H1 (cell line): ENCODE data around the gene ZNF581. TPM values are rescaled to one million over a fixed set of nuclear protein-coding genes. Genes with fewer than 3 reads are reported as not detected.

Experiments used
- CTCF ChIA-PET: fragments of 300-600 bp; sonication (Branson Sonifier 250); formaldehyde crosslinking; loops from one replicate; lab custom pipeline; 2021; ENCODE audit not compliant: partially characterized antibody; lab: Charles Lee
- POLR2A ChIA-PET: fragments of 300-600 bp; sonication (Branson Sonifier 250); formaldehyde crosslinking; loops from one replicate; lab custom pipeline; 2021; ENCODE audit warnings: inconsistent platforms; ENCODE audit not compliant: partially characterized antibody; lab: Charles Lee
- DNase-seq, 2 experiments: peaks; one replicate each; pipeline versions ENCODE4 v3.0.0 to v3.0.0-alpha.2; 2010 to 2022; ENCODE audit warnings: low spot score in 2 of 2, low read depth in 1 of 2, mixed read lengths in 1 of 2
- FAIRE-seq: peaks from 2 replicates; lab custom pipeline; 2011; peaks lifted over from hg19 to GRCh38; lab: Jason Lieb, UNC
- H2AFZ ChIP-seq: 2 replicates; pipeline ENCODE4 v1.8.1; 2012; ENCODE audit warnings: low read length, inconsistent platforms
- H2AK5ac ChIP-seq: 2 replicates; pipeline ENCODE4 v1.6.1; 2013; ENCODE audit warnings: low read depth, low read length
- H2BK120ac ChIP-seq: replicated peaks from 2 replicates; pipeline ENCODE3; 2013; ENCODE audit warnings: low read depth, low read length, inconsistent platforms
- H2BK12ac ChIP-seq: 2 replicates; pipeline ENCODE4 v1.6.1; 2013; ENCODE audit warnings: low read depth, low read length
- H2BK15ac ChIP-seq: 2 replicates; pipeline ENCODE4 v1.6.1; 2013; ENCODE audit warnings: low read length
- H2BK20ac ChIP-seq: 2 replicates; pipeline ENCODE4 v1.6.1; 2013; ENCODE audit warnings: low read length
- H2BK5ac ChIP-seq: 2 replicates; pipeline ENCODE4 v1.6.1; 2013; ENCODE audit warnings: low read depth, low read length
- H3K14ac ChIP-seq: 2 replicates; pipeline ENCODE4 v1.6.1; 2013; ENCODE audit warnings: inconsistent platforms; ENCODE audit not compliant: insufficient read length
- H3K18ac ChIP-seq: 2 replicates; pipeline ENCODE4 v1.6.1; 2013; ENCODE audit warnings: low read length; ENCODE audit errors: extremely low read depth
- H3K23ac ChIP-seq: 2 replicates; pipeline ENCODE4 v1.6.1; 2013; ENCODE audit warnings: inconsistent platforms; ENCODE audit not compliant: insufficient read length
- H3K23me2 ChIP-seq: 2 replicates; pipeline ENCODE4 v1.6.1; 2013; ENCODE audit warnings: low read depth, low read length
- H3K27ac ChIP-seq: 2 replicates; pipeline ENCODE4 v1.6.1; 2011; ENCODE audit warnings: low read depth, low read length, inconsistent platforms
- H3K27me3 ChIP-seq, 4 experiments: replicated peaks in 1 of 4; 1 replicate in 1 of 4; 2 replicates in 3 of 4; pipeline versions ENCODE4 v1.6.1 to v1.8.1; 2011 to 2013; ENCODE audit warnings: low read length in 3 of 4, mild to moderate bottlenecking in 3 of 4, inconsistent platforms in 2 of 4, mixed read lengths in 2 of 4, moderate library complexity in 1 of 4; ENCODE audit not compliant: control insufficient read depth in 3 of 4, insufficient read depth in 3 of 4; ENCODE audit errors: extremely low read depth in 1 of 4
- H3K36me3 ChIP-seq, 4 experiments: 2 replicates each; pipeline versions ENCODE4 v1.6.1 to v1.8.1; 2011 to 2013; ENCODE audit warnings: mild to moderate bottlenecking in 4 of 4, low read length in 3 of 4, moderate library complexity in 2 of 4, control low read depth in 1 of 4, inconsistent platforms in 1 of 4; ENCODE audit not compliant: insufficient read depth in 4 of 4, control insufficient read depth in 2 of 4
- H3K4ac ChIP-seq: replicated peaks from 2 replicates; pipeline ENCODE3; 2013; ENCODE audit warnings: low read length, low read depth, mixed read lengths, inconsistent platforms; ENCODE audit not compliant: insufficient read length
- H3K4me1 ChIP-seq, 4 experiments: replicated peaks in 1 of 4; 1 replicate in 1 of 4; 2 replicates in 3 of 4; pipeline versions ENCODE4 v1.6.1 to v1.8.1; 2011 to 2013; ENCODE audit warnings: low read length in 3 of 4, inconsistent platforms in 2 of 4, mixed read lengths in 1 of 4; ENCODE audit not compliant: insufficient read depth in 4 of 4, control insufficient read depth in 3 of 4
- H3K4me2 ChIP-seq, 2 experiments: 2 replicates each; pipeline versions ENCODE4 v1.6.1 to v1.8.1; 2011 to 2013; ENCODE audit warnings: low read depth in 2 of 2, low read length in 2 of 2, control low read depth in 1 of 2, inconsistent platforms in 1 of 2, mild to moderate bottlenecking in 1 of 2; ENCODE audit not compliant: insufficient read depth in 1 of 2
- H3K4me3 ChIP-seq, 4 experiments: fragments of 200-600, 300-600 bp in 1 of 4; sonication (generic), shearing (Covaris generic), sonication (Bioruptor Twin) in 1 of 4; 2 replicates each; pipeline versions ENCODE4 v1.5.1 to v1.8.1; 2011 to 2016; ENCODE audit warnings: low read length in 4 of 4, low read depth in 3 of 4, control low read depth in 2 of 4, inconsistent platforms in 2 of 4, mild to moderate bottlenecking in 2 of 4, mixed read lengths in 1 of 4, moderate library complexity in 1 of 4; ENCODE audit not compliant: insufficient read depth in 2 of 4; ENCODE audit errors: extremely low read depth in 1 of 4
- H3K56ac ChIP-seq: replicated peaks from 2 replicates; pipeline ENCODE3; 2013; ENCODE audit warnings: low read depth, mild to moderate bottlenecking, mixed read lengths, low read length, inconsistent platforms; ENCODE audit not compliant: insufficient read length
- H3K79me1 ChIP-seq: 2 replicates; pipeline ENCODE4 v1.6.1; 2013; ENCODE audit warnings: low read depth, low read length, control low read depth
- H3K79me2 ChIP-seq, 2 experiments: 2 replicates each; pipeline versions ENCODE4 v1.6.1 to v1.8.1; 2012 to 2013; ENCODE audit warnings: low read length in 2 of 2, mild to moderate bottlenecking in 2 of 2, inconsistent platforms in 1 of 2; ENCODE audit not compliant: insufficient read depth in 2 of 2, control insufficient read depth in 1 of 2
- H3K9ac ChIP-seq, 4 experiments: replicated peaks in 1 of 4; 1 replicate in 1 of 4; 2 replicates in 3 of 4; pipeline versions ENCODE4 v1.6.1 to v1.8.1; 2011 to 2013; ENCODE audit warnings: low read depth in 3 of 4, low read length in 3 of 4, control low read depth in 2 of 4, mild to moderate bottlenecking in 2 of 4, moderate library complexity in 2 of 4, inconsistent platforms in 1 of 4; ENCODE audit errors: extremely low read depth in 1 of 4
- H3K9me3 ChIP-seq, 2 experiments: 2 replicates each; pipeline versions ENCODE4 v1.6.1 to v1.8.1; 2012 to 2013; ENCODE audit warnings: mild to moderate bottlenecking in 2 of 2, moderate library complexity in 2 of 2, control low read depth in 1 of 2, inconsistent platforms in 1 of 2, low read depth in 1 of 2, low read length in 1 of 2, mixed read lengths in 1 of 2; ENCODE audit not compliant: insufficient read depth in 2 of 2
- H4K20me1 ChIP-seq, 2 experiments: replicated peaks in 1 of 2; 2 replicates each; pipeline versions ENCODE3 to v1.8.1; 2011 to 2013; ENCODE audit warnings: inconsistent platforms in 2 of 2, low read length in 2 of 2, mild to moderate bottlenecking in 1 of 2; ENCODE audit not compliant: insufficient read depth in 2 of 2, control insufficient read depth in 1 of 2
- H4K5ac ChIP-seq: 2 replicates; pipeline ENCODE4 v1.6.1; 2013; ENCODE audit warnings: low read length, low read depth, mixed read lengths, inconsistent platforms; ENCODE audit not compliant: insufficient read length
- H4K8ac ChIP-seq: 2 replicates; pipeline ENCODE4 v1.8.0; 2013; ENCODE audit warnings: mild to moderate bottlenecking, moderate library complexity, low read length, inconsistent platforms; ENCODE audit not compliant: insufficient read depth; ENCODE audit errors: extremely low read depth
- H4K91ac ChIP-seq: replicated peaks from 2 replicates; pipeline ENCODE3; 2013; ENCODE audit warnings: low read length, mixed read lengths, inconsistent platforms; ENCODE audit not compliant: insufficient read length
- BACH1 ChIP-seq: IDR thresholded peaks from 2 replicates; pipeline ENCODE4 v1.6.1; 2012; ENCODE audit warnings: low read length, improper control_type of control experiment
- BCL11A ChIP-seq, 2 experiments: IDR thresholded peaks; one replicate each; pipeline ENCODE4 v1.6.1; 2011; ENCODE audit warnings: low read depth in 2 of 2, low read length in 2 of 2, mild to moderate bottlenecking in 2 of 2
- CHD2 ChIP-seq: IDR thresholded peaks from 2 replicates; pipeline ENCODE4 v1.6.1; 2012; ENCODE audit warnings: low read length, improper control_type of control experiment
- KDM1A ChIP-seq: fragments of 200-600, 300-600 bp; sonication (generic); IDR thresholded peaks from 2 replicates; pipeline ENCODE4 v1.7.1; 2016; ENCODE audit warnings: mild to moderate bottlenecking, low read length, borderline replicate concordance
- RBBP5 ChIP-seq: IDR thresholded peaks from 2 replicates; pipeline ENCODE4 v1.7.1; 2012; ENCODE audit warnings: low read depth, mild to moderate bottlenecking, inconsistent platforms, low read length, moderate library complexity, borderline replicate concordance
- RFX5 ChIP-seq: IDR thresholded peaks from 2 replicates; pipeline ENCODE4 v1.6.1; 2011; ENCODE audit warnings: low read depth, low read length, improper control_type of control experiment, borderline replicate concordance
- RXRA ChIP-seq: IDR thresholded peaks from 2 replicates; pipeline ENCODE4 v1.6.1; 2011; ENCODE audit warnings: low read depth, mild to moderate bottlenecking, low read length, moderate library complexity; ENCODE audit not compliant: insufficient read depth
- SP4 ChIP-seq: IDR thresholded peaks from 2 replicates; pipeline ENCODE4 v1.6.1; 2012; ENCODE audit warnings: low read length, inconsistent platforms
- WGBS, 2 experiments: shearing (Covaris generic) in 1 of 2; methylation state at CpG; one replicate each; pipeline versions ENCODE4 v1.1.6 to v1.1.7; 2013 to 2015; ENCODE audit warnings: low lambda C conversion rate in 2 of 2, mixed read lengths in 2 of 2, inconsistent platforms in 1 of 2, low coverage in 1 of 2, missing lambda C conversion rate in 1 of 2; ENCODE audit not compliant: insufficient replicate concordance in 2 of 2, insufficient coverage in 1 of 2, insufficient read length in 1 of 2; ENCODE audit errors: extremely low coverage in 1 of 2, missing lambda C conversion rate in 1 of 2; 5-methylcytosine and 5-hydroxymethylcytosine counted together
- polyA plus RNA-seq, 7 experiments: library from polyadenylated mRNA; depleted of rRNA in 3 of 7; stranded (reverse) in 5 of 7; unstranded in 2 of 7; fragments of >200 nt in 5 of 7; fragments of 200-250 nt in 2 of 7; gene quantifications; 1 replicate in 5 of 7; 2 replicates in 1 of 7; 4 replicates in 1 of 7; pipeline versions ENCODE4 v1.2.1 to v1.2.3, GENCODE V29; 2011 to 2013; ENCODE audit warnings: missing spikeins in 2 of 7, mixed read lengths in 2 of 7
- total RNA-seq: library from RNA; stranded (reverse); fragmentation: NEBNext Ultra II Directional; extraction: Animal tissue kit (Norgen Biotek cat#: 25700); gene quantifications from 2 replicates; pipeline ENCODE4 v1.2.1, GENCODE V29; 2021
- TF ChIP-seq, protein P1 (sequence below): IDR thresholded peaks from 2 replicates; pipeline ENCODE4 v1.6.1; 2012; ENCODE audit warnings: low read length, inconsistent platforms

The ZNF581 gene
- total and polyA plus RNA-seq, 2 of the 8 experiments (the other 6 are each of a cell fraction or from before 2014, with no cell fraction given), result 73.0 to 76.1 TPM

DNA sequence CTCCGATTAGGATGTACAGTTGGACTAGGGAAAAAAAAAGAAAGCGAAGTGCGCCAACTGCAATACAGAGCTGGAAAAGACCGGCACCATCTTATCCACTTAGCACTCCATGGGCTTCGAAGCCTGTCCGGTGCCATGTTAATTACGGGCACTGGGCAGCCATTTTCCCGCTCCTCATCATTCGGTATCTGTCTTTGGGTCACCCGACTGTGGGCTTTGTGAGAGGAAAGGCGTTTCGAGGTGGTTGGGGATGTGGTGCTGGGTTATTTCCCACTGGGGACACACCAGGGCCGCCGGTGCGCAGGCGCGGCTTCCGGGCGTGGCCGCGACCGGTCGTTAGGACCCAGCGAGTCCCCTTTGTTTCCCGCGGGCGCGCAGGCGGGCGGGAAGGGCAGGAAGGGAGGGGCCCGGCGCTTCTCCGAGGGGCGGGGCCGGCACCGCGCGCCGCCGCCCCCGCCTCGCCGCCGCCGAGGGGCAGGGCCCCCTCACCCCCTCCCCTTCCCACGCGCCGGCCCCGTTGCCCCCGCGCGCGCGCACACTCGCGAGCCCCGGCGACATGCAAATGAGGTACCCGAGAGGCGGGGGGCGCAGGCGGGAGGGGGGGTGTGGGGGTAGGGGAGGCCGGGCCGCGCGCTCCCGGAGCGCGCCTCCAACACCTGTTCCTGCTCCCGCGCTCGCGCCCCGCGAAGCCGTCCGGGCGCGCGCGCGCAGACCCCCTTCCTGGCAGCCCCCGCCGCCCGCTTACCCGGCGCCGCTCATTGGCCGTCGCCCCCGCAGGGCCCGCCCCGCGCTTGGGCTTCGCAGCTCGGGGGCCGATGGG, 43.4 kb upstream of the ZNF581 start, which contains the start of gene ZNF524:
TSS of gene ZNF524 (plus strand) at position 447 of the 820 bp plus-strand sequence. CDS start 1,825 bp downstream, outside the sequence.
- H4K91ac ChIP-seq, result peak within 1 kb of the TSS; percentile 100
- peaks cover 0 to 4% of the 10 kb centered on the region in 2 experiments for H4K20me1 ChIP-seq
- H4K8ac ChIP-seq, result peak within 1 kb of the TSS; percentile 100; the same call in 1 of the 2 replicates
- peaks cover 0 to 3% of the 10 kb centered on the region in 2 experiments; a peak in 2 of 4 replicates for H3K79me2 ChIP-seq
- H3K4me1 ChIP-seq, result peaks cover 0 to 14% (median 8%) of the 10 kb centered on the region in 4 experiments; a peak in 5 of 7 replicates
- peak within 1 kb of the TSS; percentile 97 for H3K18ac ChIP-seq
- H3K27me3 ChIP-seq, result no peaks in the 10 kb centered on the region
- H2BK120ac ChIP-seq, result peak within 1 kb of the TSS; percentile 99
- DNase-seq, result peak in 1 of 2 experiments; percentile 91
- H2AK5ac ChIP-seq, result no peak within 1 kb of the TSS; the same call in 1 of the 2 replicates
- peaks cover 3% of the 10 kb centered on the region for H3K79me1 ChIP-seq
- H2BK12ac ChIP-seq, result peak within 1 kb of the TSS; percentile 89
- H2BK15ac ChIP-seq, result peak within 1 kb of the TSS; percentile 83; the same call in 1 of the 2 replicates
- H3K23ac ChIP-seq, result no peak within 1 kb of the TSS
- no peak within 1 kb of the TSS for H3K14ac ChIP-seq
- no peak for FAIRE-seq
- H2BK5ac ChIP-seq, result peak within 1 kb of the TSS; percentile 98
- H3K27ac ChIP-seq, result peak within 1 kb of the TSS; percentile 100
- H3K9me3 ChIP-seq, result no peaks in the 10 kb centered on the region
- peaks cover 14% of the 10 kb centered on the region for H3K23me2 ChIP-seq
- peak within 1 kb of the TSS; percentile 92 for H4K5ac ChIP-seq
- H3K9ac ChIP-seq, result peak within 1 kb of the TSS; percentile 95 to 100 (median 100)
- peak within 1 kb of the TSS; percentile 90 to 95 for H3K4me2 ChIP-seq
- CTCF ChIA-PET, result interaction anchor here (0.6 to 1.5 kb wide), 4 partner anchors 12 to 19 kb away, joined by 3 read pairs; no protein-coding TSS in a partner anchor
- peak within 1 kb of the TSS; percentile 66; the same call in 1 of the 2 replicates for H2BK20ac ChIP-seq
- peak within 1 kb of the TSS; percentile 93 for H3K4ac ChIP-seq
- H2AFZ ChIP-seq, result peak within 1 kb of the TSS; percentile 76; the same call in 1 of the 2 replicates
- H3K36me3 ChIP-seq, result peaks cover 0 to 8% (median 7%) of the 10 kb centered on the region in 4 experiments; a peak in 3 of 8 replicates
- POLR2A ChIA-PET, result interaction anchor here (0.6 to 3.7 kb wide), 36 partner anchors 10 to 1789 kb away, joined by 3 to 42 read pairs (median 4); partner anchors contain the start of genes HSPBP1, NAT14, TMEM238 and U2AF2
- H3K4me3 ChIP-seq, result peak within 1 kb of the TSS; percentile 78 to 95 (median 86)
- WGBS, 2 experiments, result 2% methylated on average over 18 of the region's 97 CpGs; no CpG with 5 or more reads in 1 of the 2 experiments
- H3K56ac ChIP-seq, result peak within 1 kb of the TSS; percentile 98
- peak; percentile 71; the same call in 1 of the 2 replicates for TF ChIP-seq RBBP5
- TF ChIP-seq SP4, result 0 out of 2 replicates have a peak, but pooled peaks have one; percentile 8
- TF ChIP-seq RFX5, result no peak
- TF ChIP-seq BACH1, result peak; percentile 76
- TF ChIP-seq KDM1A, result no peak
- TF ChIP-seq BCL11A (IDR thresholded peaks at IDR 0.05; ENCODE audit: low read depth in 2 of 2, low read length in 2 of 2), result no peak
- TF ChIP-seq, protein P1, sequence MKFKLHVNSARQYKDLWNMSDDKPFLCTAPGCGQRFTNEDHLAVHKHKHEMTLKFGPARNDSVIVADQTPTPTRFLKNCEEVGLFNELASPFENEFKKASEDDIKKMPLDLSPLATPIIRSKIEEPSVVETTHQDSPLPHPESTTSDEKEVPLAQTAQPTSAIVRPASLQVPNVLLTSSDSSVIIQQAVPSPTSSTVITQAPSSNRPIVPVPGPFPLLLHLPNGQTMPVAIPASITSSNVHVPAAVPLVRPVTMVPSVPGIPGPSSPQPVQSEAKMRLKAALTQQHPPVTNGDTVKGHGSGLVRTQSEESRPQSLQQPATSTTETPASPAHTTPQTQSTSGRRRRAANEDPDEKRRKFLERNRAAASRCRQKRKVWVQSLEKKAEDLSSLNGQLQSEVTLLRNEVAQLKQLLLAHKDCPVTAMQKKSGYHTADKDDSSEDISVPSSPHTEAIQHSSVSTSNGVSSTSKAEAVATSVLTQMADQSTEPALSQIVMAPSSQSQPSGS, result no peak
- 0 out of 2 replicates have a peak, but pooled peaks have one; percentile 37 for TF ChIP-seq CHD2
- TF ChIP-seq RXRA, result no peak
